Epithelial cell of proximal tubule (primary cell): ENCODE results near the gene SORCS2. TPM values are rescaled to one million over a fixed set of nuclear protein-coding genes. Genes with fewer than 3 reads are reported as not detected.

Experiments
- DNase-seq: peaks from one replicate; pipeline ENCODE4 v3.0.0-alpha.2; 2011; ENCODE audit warnings: low read depth
- H3K4me3 ChIP-seq: 2 replicates; pipeline ENCODE4 v1.5.1; 2011; ENCODE audit warnings: low read depth, mild to moderate bottlenecking, low read length
- total RNA-seq: library from RNA; depleted of rRNA; stranded (reverse); fragments of >200 nt; gene quantifications from 2 replicates; pipeline ENCODE4 v1.2.3, GENCODE V29; 2015
- TF ChIP-seq, protein P1 (sequence below): conservative IDR thresholded peaks from 2 replicates; pipeline ENCODE4 v1.5.1; 2012; ENCODE audit warnings: low read depth, mild to moderate bottlenecking, low read length

Gene SORCS2
- total RNA-seq, 1 donor from 2014 or later: 0.29 TPM

DNA sequence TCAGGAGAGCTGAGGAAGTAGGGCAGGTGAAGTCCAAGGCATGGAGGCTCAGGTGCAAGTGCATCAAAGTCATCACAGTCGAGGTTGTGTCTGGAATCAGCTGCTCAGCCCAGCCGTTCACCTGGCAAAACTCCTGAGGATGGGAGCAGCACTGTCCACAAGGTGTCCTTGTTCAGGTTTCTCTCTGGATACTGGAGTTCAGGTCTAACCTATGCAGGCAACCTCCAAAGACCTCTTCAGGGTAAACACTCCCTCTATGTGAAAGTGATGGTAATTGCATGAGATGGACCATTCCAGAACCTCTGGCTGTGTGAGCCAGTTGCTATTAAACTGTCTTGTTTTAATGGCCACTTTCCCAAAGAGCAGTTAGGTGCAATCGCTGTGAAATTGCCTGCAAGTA, 362.6 kb downstream of the SORCS2 start:
- TF ChIP-seq, protein P1, sequence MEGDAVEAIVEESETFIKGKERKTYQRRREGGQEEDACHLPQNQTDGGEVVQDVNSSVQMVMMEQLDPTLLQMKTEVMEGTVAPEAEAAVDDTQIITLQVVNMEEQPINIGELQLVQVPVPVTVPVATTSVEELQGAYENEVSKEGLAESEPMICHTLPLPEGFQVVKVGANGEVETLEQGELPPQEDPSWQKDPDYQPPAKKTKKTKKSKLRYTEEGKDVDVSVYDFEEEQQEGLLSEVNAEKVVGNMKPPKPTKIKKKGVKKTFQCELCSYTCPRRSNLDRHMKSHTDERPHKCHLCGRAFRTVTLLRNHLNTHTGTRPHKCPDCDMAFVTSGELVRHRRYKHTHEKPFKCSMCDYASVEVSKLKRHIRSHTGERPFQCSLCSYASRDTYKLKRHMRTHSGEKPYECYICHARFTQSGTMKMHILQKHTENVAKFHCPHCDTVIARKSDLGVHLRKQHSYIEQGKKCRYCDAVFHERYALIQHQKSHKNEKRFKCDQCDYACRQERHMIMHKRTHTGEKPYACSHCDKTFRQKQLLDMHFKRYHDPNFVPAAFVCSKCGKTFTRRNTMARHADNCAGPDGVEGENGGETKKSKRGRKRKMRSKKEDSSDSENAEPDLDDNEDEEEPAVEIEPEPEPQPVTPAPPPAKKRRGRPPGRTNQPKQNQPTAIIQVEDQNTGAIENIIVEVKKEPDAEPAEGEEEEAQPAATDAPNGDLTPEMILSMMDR: no peak
- no peak for DNase-seq
- no peak overlapping the region for H3K4me3 ChIP-seq

DNA sequence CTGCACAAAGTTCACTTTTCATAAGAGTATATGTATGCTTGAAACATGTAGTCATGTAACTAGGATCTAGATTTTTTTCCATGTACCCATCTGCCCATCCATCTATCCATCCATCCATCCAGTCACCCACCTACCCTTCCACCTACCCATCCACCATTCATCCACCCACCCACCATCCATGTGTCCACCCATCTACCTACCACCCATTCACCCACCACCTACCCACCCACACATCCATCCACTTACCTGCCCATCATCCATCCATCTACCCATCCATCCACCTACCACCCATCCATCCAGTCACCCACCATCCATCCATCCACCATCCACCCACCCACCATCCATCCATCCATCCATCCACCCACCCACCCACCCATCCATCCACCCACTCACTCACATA, 364.2 kb downstream of the SORCS2 start:
- H3K4me3 ChIP-seq: no peak overlapping the region
- TF ChIP-seq, protein P1: no peak
- DNase-seq: no peak

DNA sequence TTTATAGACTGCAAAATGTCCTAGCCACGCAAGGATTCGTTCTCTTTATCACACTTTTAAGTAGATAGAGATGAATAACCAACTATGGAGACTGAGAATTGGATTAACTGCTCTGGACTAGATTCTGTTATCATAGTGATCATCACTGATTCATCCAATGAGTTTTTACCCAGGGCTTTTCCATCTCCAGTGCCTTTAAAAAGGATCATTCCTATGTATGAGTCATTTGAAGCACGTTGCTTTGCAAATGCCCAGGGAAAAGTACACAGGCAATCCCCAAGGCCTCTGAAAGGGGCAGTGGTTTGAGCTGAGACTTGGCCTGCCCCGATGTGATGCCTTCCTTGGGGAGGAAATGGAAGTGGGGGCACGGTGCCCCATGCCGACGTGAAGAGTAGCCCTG, 365.1 kb downstream of the SORCS2 start:
- TF ChIP-seq, protein P1: no peak
- peak; percentile 12 for DNase-seq
- H3K4me3 ChIP-seq: no peak overlapping the region

DNA sequence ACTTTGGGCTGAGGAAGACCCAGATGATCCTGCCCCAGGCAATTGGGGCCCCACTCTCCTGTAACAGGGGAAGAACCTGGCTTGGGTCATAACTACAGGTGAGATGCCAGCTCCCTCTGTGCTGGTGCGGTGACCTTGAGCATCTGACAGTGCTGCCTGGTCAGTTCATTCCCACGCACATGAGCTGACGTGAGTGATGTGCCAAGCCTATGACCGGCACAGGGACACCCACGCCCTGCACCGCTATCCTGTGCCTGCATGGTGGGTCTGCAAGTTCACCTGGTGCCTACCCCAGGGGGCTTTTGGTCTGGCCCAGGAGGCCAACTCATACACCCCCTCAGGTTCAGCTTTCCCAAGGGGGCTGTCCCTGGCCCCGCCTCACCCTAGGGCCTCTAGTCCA, 366.1 kb downstream of the SORCS2 start:
- TF ChIP-seq, protein P1: no peak
- no peak overlapping the region for H3K4me3 ChIP-seq
- no peak for DNase-seq

DNA sequence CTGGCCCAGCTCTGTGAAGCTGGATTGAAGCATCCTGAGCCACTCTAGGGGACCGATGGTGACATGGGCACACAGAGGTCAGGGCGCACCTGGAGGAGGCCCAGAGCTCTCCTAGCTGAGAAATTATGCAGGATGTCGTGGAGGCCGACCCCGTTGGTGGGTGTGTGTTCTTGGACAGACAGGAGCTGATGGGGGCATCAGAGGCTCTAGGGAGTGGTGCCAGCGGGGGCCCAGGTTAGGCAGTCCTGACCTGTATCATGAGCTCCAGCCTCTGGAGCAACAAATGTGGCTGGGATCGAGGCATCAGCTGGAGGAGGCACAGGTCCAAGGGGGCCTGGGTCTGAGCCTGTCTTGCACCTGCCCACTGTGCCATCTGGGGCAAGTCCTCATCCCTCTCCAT, 367.0 kb downstream of the SORCS2 start:
- no peak for DNase-seq
- TF ChIP-seq, protein P1: no peak
- H3K4me3 ChIP-seq: no peak overlapping the region

DNA sequence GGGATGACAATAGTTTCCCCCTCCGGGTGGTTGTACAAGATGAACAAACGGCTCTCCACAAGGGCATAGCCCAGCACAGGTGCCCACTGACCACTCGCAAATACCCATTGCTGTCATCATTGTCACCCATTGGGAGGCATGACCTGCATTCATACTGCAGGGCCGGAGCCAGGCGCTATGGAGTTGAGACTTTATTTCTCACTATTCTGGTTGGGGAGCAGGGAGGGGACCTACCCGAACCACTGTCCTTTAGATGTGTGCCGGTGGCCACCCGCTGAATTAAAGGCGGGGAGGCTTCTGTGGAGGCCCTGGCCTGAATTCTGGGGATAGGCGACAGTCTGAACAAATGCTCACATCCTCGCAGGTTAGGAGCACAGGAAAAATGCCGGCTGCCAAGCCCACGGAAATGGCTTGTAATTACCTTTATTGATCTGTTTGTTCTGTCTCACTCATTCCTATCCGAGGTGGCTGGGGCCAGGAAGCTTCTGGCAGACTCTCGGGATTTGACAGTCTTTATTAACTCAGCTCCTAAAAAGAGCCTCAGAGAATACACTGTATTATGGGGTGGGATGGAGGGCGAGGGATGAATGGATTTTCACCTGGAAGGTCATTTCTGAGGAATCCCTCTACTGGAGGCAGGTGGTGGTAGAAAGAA, 367.5 kb downstream of the SORCS2 start:
- no peak overlapping the region for H3K4me3 ChIP-seq
- DNase-seq: no peak
- TF ChIP-seq, protein P1: no peak

DNA sequence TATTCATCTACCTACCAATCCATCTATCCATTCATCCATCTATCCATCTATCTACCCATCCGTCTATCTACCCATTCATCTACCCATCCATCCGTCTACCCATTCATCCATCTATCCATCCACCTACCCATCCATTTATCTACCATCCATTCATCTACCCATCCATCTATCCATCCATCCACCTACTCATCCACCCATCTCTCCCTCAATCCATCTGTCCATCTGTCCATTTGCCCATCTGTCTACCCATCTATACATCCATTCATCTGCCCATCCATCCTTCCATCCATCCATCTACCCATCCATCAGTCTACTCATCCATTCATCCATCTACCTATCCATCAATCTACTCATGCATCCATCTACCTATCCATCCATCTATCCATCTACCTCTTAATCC, 369.2 kb downstream of the SORCS2 start:
- TF ChIP-seq, protein P1: no peak
- no peak for DNase-seq
- no peak overlapping the region for H3K4me3 ChIP-seq
